CMK (cell line): Measurements from ENCODE around the gene TPP1.

Source experiments
- DNase-seq: peaks from one replicate; pipeline ENCODE4 v3.0.0-alpha.2; 2010; ENCODE audit warnings: low read depth

Gene TPP1

DNA sequence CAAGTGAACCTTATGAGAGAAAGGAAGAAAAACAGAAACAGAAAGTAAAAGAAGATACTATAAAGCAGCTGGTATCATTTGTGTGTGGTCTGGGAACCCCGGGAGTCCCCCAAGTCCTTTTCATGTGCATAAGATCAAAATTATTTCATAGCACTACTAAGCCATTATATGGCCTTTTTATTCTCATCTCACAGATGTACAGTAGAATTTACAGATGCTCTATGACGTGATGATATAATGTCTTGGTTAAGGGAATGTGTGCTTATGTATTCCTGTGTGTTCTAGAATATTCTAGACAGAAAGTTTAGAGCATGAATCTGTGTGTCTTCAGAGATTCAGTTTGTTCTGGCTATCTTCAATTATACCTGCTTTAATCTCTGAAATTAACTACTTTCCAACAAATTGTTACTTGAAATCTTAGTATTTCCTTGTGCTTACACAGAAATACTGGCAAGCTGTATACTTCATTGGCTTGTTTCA, 8.6 kb upstream of the TPP1 start:
- no peak for DNase-seq

DNA sequence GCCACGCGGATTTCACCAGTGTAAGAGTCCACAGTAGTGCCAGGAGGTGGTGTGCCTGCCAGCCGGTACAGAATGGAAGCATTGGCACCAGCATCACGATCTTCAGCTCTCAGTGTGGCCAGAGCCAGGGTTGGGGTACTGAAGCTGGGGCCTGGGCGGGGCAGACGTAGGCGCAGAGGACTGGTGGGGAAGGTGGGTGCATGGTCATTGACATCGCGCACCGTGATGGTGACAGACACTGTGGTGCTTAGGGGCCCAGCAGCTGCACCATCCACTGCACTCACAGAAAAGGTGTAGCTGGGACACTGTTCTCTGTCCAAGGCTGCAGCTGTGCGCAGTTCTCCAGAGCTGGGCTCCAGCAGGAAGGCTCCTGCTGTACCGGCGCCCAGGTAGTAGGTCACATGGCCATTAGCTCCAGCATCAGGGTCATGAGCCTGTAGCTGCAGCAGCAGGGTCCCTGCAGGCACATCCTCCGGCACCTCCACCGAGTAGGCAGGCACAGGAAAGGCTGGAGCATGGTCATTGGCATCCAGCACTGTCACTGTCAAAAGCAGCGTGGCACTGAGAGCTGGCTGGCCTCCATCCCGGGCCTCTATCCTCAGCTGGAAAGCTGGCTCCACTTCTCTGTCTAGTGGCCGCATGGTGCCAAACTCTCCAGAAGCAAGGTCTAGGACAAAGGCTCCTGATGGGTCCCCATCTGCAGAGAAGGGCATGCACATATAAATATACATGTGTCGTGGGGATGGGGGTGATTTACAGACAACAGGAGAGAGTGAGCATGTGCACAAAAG, 7.9 kb upstream of the TPP1 start:
- no peak for DNase-seq

DNA sequence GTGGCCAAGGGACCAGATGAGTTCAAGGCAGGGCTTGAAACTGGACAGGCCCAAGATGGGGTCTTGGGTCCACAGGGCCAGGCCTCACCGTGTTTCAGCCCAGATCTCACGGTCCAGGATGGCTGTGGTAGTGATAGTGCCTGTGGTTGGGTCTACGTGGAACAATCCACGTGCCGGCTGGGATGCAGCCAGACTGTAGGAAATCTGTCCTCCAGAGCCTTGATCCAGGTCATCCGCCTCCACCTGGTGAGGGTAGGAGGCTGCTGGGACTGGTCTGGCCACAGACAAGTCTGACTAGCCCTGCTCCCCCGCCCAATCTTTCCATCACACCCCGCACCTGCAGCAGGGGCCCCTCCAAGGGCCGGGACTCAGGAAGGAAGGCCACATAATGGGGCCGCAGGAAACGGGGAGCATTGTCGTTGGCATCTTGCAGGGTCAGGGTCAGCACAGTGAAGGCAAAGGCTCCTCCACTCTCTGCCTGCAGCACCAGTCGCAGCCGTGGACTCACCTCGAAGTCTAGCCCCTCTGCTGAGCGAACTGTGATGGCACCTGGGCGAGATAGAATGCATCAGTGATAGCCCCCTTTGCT, 6.7 kb upstream of the TPP1 start:
- no peak for DNase-seq

DNA sequence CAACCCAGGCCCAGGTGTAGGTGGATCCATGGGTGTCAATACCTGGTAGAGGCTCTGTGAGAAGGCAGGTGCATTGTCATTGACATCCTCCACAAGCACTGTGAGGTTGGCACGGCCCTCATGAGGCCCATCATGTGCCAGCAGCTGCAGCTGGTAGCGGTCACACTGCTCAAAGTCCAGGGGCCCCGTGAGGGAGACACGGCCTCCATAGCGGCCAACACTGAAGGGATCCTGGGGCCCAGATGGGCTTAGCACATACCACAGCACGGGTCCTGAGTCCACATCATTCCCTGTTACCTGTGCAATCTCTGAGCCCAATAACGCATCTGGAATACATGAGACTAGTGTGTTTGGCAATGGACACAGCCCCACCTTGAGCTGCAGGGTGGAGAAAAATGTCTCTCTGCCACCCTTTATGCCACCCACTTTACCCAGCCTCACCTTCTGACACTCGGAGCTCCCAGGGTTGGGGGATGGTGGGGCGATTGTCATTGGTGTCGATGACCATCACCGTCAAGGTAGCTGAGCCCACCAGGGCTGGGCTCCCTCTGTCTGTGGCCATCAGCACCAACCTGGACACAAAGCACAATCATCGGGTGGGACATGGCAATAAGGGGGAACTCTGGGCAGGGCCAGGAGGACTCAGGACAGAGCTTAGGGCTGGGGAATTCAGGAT, 6.1 kb upstream of the TPP1 start:
- DNase-seq: no peak

DNA sequence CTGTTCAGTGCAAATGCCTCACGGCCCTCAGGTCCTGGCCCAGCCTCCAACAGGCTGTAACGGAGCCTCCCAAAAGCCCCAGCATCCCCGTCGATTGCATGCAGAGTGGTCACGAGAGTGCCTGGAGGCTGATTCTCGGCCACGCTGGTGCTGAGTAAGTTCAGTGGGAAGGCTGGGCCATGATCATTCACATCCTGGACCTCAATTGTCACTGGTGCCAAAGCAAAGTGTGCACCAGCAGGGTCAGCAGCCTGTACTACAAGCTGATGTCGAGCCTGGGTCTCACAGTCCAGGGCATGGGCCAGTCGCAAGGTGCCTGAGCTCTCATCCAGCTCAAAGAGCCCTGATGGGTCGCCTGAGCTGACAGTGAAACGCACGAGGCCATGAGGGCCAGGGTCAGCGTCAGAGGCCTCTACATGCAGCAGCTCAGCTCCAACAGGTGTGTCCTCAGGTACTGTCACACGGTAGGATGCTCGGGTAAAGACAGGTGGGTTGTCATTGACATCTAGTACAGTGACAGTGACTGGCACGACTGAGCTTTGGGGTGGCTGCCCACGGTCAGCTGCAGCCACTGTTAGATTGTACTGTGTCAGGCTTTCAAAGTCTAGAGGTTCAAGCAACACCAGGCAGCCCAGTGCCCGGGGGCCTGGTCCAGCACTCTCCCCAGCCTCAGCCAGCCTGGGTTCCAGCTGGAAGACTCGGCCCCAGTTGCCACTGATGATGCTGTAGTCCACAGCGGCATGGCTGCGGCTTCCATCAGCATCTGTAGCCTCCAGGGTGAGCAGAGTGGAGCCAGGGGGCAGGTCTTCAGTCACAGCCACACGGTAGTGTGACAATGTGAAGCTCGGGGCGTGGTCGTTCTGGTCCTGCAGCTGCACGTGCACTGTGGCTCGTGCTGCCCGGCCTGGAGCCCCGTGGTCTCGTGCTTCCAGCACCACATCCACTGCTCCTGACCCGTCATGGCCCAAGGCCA, 4.5 kb upstream of the TPP1 start:
- DNase-seq: no peak

DNA sequence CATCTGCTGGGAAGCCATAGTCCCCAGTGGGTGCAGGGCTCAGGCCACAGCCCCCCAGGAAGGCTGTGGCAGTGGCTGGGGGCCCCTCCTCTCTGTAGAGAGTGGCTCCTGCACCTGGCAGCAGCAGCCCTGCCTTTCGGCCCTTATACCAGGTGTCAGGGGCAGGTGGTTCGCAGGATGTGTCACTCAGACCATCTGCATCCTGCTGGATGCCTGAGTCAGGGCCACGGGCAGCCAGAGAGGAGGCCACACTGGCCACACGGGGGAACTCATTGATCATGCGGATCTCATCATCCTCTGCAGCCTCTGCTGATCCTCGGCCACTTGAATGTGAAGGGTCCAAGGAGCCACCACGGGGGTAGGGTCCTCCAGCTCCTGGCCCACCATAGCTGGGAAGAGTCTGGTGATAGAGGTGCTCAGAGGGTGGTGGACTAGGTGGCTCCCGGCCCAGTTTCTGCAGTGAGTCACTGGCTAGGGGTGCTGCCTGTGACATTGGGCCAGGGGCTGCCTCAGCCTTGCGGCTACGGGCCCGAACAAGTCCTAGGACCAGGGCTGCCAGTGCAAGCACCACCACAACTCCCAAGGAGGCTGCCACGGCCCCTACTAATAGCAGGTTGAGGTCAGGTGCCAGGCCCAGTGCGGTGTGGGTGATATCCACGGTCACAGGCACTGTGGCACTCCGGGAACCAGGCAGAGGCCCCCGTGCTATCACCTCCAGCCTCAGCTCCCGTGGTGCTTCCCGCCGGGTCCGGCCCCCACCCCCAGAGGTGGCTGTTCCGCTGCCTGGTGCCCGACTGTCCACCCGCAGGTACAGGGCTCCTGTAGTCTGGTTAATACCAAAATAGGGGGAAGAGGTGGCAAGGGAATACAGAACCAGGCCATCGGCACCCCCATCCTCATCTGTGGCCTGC, 3.3 kb upstream of the TPP1 start:
- DNase-seq: no peak

DNA sequence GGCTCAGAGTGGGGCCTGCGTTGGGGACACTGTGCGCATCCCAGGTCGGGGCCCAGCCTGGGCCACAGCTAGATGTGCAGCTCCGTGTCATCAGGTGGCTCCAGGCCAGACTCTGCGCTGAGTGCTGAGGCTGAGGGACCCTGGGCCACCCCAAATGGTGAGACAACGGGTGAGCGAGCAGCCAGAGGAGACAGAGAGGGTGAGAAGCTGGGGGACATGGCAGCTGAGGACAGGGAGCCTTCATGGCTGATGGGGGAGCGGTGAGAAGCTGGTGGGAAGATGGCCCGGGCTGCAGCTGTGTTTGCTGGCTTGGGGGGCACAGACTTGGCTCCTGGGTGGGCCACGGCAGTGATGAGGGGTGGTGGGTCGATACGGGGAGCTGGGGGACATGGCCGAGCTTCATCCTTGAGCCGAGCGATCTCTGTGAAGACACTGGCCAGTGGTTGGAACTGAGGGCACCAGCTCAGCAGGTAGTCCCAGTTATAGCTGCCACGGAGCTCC, 2.5 kb upstream of the TPP1 start:
- DNase-seq: no peak

DNA sequence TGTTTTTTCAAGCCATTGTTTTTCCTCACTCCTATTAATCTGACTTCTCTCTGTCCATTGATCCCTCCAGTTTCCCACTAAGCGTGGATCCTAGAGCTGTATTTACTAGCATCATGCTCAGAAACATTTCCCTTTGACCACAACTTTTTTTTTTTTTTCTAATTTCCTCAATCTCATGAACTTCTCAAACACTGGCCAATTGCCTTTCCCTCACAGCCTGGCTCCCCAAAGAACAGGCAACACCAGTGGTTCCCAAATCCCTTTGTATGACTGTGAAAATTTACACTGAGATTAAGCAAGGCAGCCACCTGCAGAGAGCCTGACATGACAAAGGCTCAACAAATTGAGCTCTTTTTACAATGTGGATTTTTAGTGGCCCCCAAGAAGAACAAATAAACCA, 1.4 kb upstream of the TPP1 start:
- DNase-seq: no peak

DNA sequence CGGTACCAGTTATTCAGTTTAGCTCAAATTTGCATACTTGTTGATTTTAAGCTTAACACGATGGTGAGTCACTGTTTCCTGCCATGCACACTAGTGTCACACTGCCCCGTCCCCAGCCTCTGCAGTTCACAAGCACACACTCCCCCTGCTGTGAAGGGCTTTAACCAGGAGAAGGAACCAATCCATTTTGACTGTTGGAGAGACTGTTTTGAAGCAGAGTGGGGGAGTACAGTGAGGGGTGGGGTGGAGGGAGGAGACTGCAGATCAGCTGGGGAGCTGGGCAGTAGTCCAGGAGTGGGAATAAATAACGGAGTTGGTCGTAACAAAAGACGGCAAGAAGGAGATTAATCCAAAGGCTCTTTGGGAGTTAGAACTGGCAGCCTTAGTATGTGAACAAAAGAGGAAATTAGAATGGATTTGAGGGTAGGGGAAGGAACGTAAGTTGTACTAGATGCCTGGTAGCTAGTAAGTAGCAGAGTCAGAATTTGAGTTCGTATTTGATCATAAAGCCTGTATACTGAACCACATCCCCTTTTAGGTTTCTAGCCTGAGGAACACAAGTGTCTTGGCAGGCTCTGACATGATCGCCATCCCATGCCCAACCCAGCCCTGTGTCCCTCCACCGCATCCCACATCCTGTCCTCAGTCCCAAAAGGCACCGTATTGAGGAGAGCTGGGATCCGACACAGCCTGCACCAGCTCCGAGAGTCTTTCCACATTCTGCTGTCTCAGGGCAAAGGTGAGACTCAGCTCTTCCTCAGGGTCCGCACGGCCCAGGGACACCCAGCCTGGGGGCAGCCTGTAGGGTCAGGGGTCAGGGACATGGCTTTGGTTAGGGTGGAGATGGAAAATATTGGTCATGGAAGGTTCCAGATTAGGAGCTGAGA, 862 bp downstream of the TPP1 start:
- DNase-seq: no peak

DNA sequence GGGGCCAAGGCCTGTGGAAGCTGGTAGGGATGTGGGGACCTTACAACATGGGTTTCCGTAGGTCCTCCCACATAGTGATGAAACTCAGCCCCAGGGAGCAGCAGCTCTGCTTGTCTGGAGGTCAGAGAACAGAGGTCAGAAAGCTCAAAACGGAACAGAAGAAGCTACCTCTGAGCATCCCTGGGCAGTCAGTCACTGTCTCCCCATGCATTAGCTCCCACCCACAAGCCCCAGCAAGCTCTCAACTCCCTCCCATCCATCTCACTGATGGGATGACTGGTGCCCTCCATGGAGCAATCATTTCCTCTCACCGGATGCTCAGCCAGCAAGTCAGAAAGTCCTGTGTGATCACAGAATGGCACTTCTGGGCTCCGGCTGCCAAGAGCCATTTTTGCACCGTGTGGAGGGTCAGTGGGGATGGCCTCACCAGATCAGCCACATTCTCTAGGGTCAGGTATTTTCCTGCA, 1.9 kb downstream of the TPP1 start:
- DNase-seq: no peak

DNA sequence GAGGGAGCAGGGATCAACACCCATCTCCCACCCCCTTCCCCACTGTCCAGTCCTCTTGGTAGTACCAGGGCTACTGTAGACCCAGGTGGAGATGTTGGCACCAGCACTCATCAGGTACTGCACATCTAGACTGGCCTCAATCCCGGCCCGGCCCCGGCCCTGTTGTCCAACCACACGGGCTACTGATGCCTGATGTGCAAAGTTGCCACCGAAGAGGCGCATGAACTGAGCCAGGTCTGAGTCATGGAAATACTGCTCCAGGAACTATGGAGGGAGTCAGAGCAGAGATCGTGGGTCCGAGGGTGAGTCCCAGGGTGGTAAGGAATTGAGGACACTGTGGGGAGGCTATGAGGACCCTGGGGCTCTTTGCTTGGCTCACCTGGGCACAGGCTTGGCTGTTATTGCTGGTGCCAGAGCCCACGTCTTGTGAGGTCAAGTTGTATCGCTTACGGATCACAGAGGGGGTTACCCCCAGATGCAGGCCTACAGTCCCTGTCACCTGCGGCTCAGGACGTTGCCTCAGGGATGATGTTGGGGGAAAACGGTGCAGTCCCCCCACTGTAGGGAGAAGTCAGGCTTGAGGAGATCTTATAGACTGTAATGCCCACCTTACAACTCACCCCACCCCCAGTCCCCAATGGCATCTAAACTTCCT, 2.5 kb downstream of the TPP1 start:
- DNase-seq: no peak

DNA sequence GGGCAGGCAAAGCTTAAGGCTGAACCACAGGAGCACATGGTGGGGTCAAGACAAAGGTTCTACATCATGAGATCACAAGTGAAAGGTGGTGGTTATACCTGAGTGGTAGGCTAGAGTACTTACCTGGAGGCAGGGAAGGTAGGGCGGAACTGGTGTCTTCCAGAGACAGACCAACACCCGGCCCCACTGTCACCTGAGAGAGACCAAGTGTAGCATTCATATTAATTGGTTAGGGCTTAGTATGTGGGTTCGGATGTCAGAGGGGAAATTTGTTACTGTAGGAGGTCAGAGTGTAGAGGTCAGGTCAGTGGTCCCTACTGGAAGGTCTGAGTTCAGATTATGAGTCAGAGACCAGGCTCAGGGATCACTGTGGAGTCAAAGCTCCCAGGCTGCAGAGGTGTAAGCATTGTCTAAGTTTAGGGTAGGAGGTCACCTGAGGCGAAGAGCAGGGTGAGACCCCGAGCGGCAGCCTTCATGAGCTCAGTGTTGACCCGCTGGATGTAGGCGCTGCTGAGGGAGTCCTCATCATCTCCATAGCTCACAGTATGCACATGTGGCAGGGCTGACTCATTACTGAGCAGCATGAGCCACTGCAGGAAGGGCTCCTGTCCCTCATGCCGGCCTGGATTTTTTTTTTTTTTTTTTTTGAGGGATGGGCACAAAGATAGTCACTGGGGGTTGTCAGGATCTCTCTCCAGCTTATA, 3.2 kb downstream of the TPP1 start:
- no peak for DNase-seq

DNA sequence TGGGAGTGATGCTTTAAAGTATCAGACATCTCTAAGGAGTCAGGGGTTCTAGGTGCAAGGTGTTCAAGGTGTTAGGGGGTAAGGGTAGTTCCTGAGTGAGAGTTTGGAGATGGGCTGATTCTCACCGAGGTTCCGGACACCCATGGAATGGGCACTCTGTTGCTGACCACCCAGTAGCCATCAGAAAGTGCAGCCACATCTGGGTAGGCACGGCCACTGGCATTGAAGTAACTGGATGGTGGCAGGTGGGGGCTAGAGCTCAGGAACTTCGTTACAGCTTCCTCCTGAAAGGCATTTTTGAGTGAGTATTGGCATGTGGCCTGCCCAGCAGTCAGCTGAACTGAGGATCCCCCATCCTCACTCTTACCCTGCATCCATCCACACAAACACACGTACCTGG, 4.2 kb downstream of the TPP1 start:
- no peak for DNase-seq

DNA sequence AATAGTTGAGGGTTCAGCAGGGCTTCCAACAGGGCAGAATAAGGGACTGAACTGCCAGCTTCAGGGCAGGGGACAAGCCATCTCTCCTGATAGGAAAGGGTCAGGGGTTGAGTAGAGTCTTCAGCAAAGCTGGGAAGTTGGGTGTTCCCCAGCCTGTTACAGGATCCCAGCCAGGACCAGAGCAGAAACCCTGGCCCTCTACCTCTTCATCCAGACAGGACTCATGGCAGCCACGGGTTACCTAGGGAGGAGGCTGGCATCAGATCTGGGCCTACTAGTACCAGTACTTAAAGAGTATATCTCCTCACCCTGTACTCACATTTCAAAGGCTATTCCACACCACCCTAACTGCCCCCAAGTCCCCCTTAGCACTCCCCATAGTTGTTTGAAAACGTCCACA, 4.8 kb downstream of the TPP1 start:
- no peak for DNase-seq

DNA sequence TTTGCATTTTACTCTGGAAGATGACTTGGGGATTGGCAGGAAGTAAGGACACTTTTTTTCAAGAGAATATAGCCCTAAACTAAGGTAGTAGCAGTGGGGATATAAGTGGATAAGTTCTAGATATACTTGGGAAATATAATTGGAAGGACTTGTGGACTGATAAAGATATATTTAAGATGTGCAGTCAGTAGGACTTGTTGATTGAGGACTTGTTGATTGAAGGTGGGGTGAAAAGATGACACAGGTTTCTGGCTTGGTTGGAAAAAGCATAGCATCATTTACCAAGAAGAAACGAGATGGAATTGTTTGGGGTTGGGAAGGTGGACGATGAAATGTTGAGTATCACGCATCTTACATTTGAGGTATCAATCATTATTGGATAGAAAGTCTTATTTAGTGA, 5.7 kb downstream of the TPP1 start:
- no peak for DNase-seq

DNA sequence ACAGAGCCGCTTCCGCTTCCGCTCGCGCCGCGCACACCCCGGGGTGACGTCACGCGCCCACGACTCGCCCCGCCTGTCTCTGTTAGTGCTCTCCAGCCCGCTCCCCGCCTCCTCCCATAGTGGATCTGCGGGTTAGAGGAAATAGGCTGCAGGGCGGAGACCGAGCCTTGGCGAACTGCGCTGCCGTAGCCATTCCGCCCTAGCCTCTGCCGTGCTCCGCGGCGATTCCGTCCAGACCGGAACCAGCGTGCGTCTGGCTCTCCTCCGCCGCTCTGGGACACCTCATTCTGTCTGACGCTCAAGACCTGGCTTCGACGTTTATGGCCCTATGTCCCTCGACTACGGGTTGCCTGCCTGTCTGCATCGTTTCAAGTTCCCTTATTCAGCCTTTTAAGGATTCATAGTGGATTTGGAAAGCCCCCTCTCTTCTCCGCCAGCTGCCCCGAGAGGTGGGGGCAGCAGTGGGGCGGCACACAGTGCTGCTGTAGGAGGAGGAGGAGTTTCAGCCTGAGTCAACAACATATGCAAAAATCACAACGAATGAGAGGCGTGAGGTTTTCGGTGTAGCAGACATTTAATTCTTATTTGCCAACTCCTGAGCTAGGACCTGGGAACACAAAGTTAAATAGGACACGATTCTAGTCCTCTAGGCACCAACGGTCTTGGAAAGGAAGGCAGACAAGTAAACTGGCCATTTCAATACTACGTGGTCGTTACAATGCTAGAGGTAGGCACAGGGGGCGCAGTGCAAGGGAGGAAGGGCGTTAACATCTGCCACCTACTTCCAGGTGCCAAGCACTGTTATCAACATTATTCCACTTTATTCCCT, 6.8 kb downstream of the TPP1 start, which contains the start of gene TAF10:
TSS of gene TAF10 (minus strand) at position 4 of the 829 bp plus-strand sequence. CDS start 27 bp downstream, outside the sequence.
- DNase-seq: peak; percentile 85

DNA sequence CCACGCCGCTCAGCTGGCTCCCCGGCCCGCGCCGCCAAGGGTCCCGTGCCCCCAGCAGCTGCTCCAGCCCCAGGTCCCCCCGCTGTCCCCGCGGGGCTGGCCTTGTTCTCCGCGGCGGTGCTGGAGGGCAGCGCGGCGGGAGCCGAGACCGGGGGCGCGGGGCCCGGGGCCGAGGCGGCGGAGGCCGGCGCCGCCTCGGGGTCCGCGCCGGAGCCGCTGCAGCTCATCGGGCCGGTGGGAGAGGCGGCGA, 7.3 kb downstream of the TPP1 start:
- no peak for DNase-seq
